ENCODE data around the gene GNAT3.

DNA sequence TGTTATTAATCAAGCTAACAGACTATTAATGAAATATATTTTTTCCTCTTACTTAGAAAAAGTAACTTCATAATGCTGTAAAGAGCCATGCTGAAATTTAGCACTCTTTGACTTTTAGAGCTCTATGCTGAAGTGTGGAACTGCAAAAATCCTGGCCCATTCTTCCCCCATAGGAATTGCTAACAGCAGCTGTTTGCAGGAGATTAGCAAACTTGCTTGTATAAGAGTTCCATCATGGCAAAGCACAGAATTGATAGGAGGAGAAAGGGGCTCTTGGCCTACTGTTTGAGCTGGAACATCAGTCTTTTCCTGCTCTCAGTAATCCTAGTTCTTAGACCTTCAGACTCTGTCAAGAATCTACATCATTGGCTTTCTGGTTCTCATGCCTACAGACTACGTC is 18.3 kb upstream of the GNAT3 start:
- TF ChIP-seq, protein P1, sequence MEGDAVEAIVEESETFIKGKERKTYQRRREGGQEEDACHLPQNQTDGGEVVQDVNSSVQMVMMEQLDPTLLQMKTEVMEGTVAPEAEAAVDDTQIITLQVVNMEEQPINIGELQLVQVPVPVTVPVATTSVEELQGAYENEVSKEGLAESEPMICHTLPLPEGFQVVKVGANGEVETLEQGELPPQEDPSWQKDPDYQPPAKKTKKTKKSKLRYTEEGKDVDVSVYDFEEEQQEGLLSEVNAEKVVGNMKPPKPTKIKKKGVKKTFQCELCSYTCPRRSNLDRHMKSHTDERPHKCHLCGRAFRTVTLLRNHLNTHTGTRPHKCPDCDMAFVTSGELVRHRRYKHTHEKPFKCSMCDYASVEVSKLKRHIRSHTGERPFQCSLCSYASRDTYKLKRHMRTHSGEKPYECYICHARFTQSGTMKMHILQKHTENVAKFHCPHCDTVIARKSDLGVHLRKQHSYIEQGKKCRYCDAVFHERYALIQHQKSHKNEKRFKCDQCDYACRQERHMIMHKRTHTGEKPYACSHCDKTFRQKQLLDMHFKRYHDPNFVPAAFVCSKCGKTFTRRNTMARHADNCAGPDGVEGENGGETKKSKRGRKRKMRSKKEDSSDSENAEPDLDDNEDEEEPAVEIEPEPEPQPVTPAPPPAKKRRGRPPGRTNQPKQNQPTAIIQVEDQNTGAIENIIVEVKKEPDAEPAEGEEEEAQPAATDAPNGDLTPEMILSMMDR (IDR thresholded peaks at IDR 0.05; ENCODE audit: extremely low read depth in 1 of 2, insufficient read depth in 1 of 2, low read depth in 1 of 2, low read length in 2 of 2) = no peak
- TF ChIP-seq EZH2 (IDR thresholded peaks at IDR 0.05; ENCODE audit: borderline replicate concordance, low read depth, low read length, severe bottlenecking) (no peak), GATA2 (IDR thresholded peaks at IDR 0.05; ENCODE audit: insufficient read depth, insufficient read length, low read depth, low read length) (no peak), POLR2AphosphoS5 (IDR thresholded peaks at IDR 0.05; ENCODE audit: insufficient read depth, low read depth, low read length) (no peak), POLR2A (IDR thresholded peaks at IDR 0.05; ENCODE audit: low read depth, low read length) (no peak), JUN (IDR thresholded peaks at IDR 0.05; ENCODE audit: borderline replicate concordance, insufficient read depth, insufficient read length, low read depth) (no peak)

All from endothelial cell of umbilical vein (primary cell).